ENCODE data around the gene MYBPC2.

The MYBPC2 gene

GRCh38 chr19:50501568-50502475, 69.1 kb downstream of the MYBPC2 start:
- no peak for DNase-seq
- Histone ChIP-seq H3K4me2 (ENCODE audit: insufficient read depth, low read length) (no peak overlapping the region), H3K79me2 (ENCODE audit: insufficient read depth, low read length) (no peaks in the 10 kb centered on the region), H3K4me1 (ENCODE audit: insufficient read depth, low read length) (no peaks in the 10 kb centered on the region), H3K27me3 (ENCODE audit: insufficient read depth, low read length, poor library complexity) (no peaks in the 10 kb centered on the region), H3K36me3 (ENCODE audit: insufficient read depth, low read length) (no peaks in the 10 kb centered on the region), H2AFZ (ENCODE audit: low read depth, low read length) (no peak overlapping the region), H4K20me1 (ENCODE audit: insufficient read depth, low read length) (no peaks in the 10 kb centered on the region), H3K9me3 (ENCODE audit: insufficient read depth, low read length, severe bottlenecking) (no peaks in the 10 kb centered on the region), H3K27ac (ENCODE audit: low read length) (no peak overlapping the region), H3K4me3 (ENCODE audit: low read depth in 1 of 2, low read length in 2 of 2) (no peak overlapping the region), H3K9ac (ENCODE audit: low read depth, low read length) (no peak overlapping the region)
- TF ChIP-seq CTCF (IDR thresholded peaks at IDR 0.05; ENCODE audit: borderline replicate concordance, extremely low read depth, low read length, poor library complexity, severe bottlenecking): no peak
- no peak for TF ChIP-seq EZH2 (IDR thresholded peaks at IDR 0.05; ENCODE audit: borderline replicate concordance, low read depth, low read length, severe bottlenecking)
- no peak for ATAC-seq (ENCODE audit: insufficient read depth, low read depth)

- no peak overlapping the region for H3K4me3 ChIP-seq (ENCODE audit: low read depth in 1 of 2, low read length in 2 of 2)
- TF ChIP-seq EZH2 (IDR thresholded peaks at IDR 0.05; ENCODE audit: borderline replicate concordance, low read depth, low read length, severe bottlenecking) (no peak), CTCF (IDR thresholded peaks at IDR 0.05; ENCODE audit: borderline replicate concordance, extremely low read depth, low read length, poor library complexity, severe bottlenecking) (no peak)
- no peak for DNase-seq
- no peak overlapping the region for H3K9ac ChIP-seq (ENCODE audit: low read depth, low read length)
- peaks cover 10% of the 10 kb centered on the region for H3K4me1 ChIP-seq (ENCODE audit: insufficient read depth, low read length)
- H3K27ac ChIP-seq (ENCODE audit: low read length): no peak overlapping the region
- no peaks in the 10 kb centered on the region for H3K36me3 ChIP-seq (ENCODE audit: insufficient read depth, low read length)
- ATAC-seq (ENCODE audit: insufficient read depth, low read depth): no peak
- H3K27me3 ChIP-seq (ENCODE audit: insufficient read depth, low read length, poor library complexity): no peaks in the 10 kb centered on the region
- no peak overlapping the region for H2AFZ ChIP-seq (ENCODE audit: low read depth, low read length)
- H3K79me2 ChIP-seq (ENCODE audit: insufficient read depth, low read length): peaks cover 6% of the 10 kb centered on the region; the same call in 1 of the 2 replicates
- H4K20me1 ChIP-seq (ENCODE audit: insufficient read depth, low read length): no peaks in the 10 kb centered on the region
- H3K4me2 ChIP-seq (ENCODE audit: insufficient read depth, low read length): no peak overlapping the region
- no peaks in the 10 kb centered on the region for H3K9me3 ChIP-seq (ENCODE audit: insufficient read depth, low read length, severe bottlenecking)
Measured at GRCh38 chr19:50505856-50506611, 73.3 kb downstream of the MYBPC2 start.

DNA sequence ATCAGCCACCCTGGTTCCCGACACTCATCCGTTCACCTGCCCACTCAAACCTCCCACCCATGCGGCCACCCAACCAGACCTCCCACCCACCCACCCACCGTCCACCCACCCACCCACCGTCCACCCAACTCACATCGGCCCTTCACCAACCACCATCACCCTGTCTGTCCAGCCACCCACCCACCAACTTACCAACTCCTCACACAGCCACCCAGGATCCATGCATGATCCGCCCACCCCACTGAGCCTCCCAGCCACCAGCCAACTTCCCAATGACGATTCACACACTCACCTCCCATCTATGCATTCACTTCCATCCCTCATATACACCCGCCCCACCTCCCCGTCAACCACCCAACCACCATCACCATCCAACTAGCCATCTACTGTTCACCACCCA, 74.0 kb downstream of the MYBPC2 start:
- H4K20me1 ChIP-seq (ENCODE audit: insufficient read depth, low read length): no peaks in the 10 kb centered on the region
- TF ChIP-seq CTCF (IDR thresholded peaks at IDR 0.05; ENCODE audit: borderline replicate concordance, extremely low read depth, low read length, poor library complexity, severe bottlenecking) (no peak), EZH2 (IDR thresholded peaks at IDR 0.05; ENCODE audit: borderline replicate concordance, low read depth, low read length, severe bottlenecking) (no peak)
- no peak overlapping the region for H3K4me2 ChIP-seq (ENCODE audit: insufficient read depth, low read length)
- DNase-seq: no peak
- H3K27me3 ChIP-seq (ENCODE audit: insufficient read depth, low read length, poor library complexity): no peaks in the 10 kb centered on the region
- no peak overlapping the region for H3K9ac ChIP-seq (ENCODE audit: low read depth, low read length)
- no peak overlapping the region for H3K27ac ChIP-seq (ENCODE audit: low read length)
- no peak overlapping the region for H2AFZ ChIP-seq (ENCODE audit: low read depth, low read length)
- peaks cover 6% of the 10 kb centered on the region; the same call in 1 of the 2 replicates for H3K79me2 ChIP-seq (ENCODE audit: insufficient read depth, low read length)
- H3K4me1 ChIP-seq (ENCODE audit: insufficient read depth, low read length): peaks cover 14% of the 10 kb centered on the region
- H3K4me3 ChIP-seq (ENCODE audit: low read depth in 1 of 2, low read length in 2 of 2): no peak overlapping the region
- no peaks in the 10 kb centered on the region for H3K36me3 ChIP-seq (ENCODE audit: insufficient read depth, low read length)
- no peak for ATAC-seq (ENCODE audit: insufficient read depth, low read depth)
- H3K9me3 ChIP-seq (ENCODE audit: insufficient read depth, low read length, severe bottlenecking): no peaks in the 10 kb centered on the region
